ENCODE data around the gene DRICH1. TPM values are rescaled to one million over a fixed set of nuclear protein-coding genes. Genes with fewer than 3 reads are reported as not detected.
"Not testable (repeated sequence)": the region's sequence is repeated elsewhere in the genome, so short reads cannot be mapped to it uniquely, and the experiment has no call there.

DRICH1 gene
- total RNA-seq, 4 donors from 2014 or later = 2.2 TPM; not detected in 3

DNA sequence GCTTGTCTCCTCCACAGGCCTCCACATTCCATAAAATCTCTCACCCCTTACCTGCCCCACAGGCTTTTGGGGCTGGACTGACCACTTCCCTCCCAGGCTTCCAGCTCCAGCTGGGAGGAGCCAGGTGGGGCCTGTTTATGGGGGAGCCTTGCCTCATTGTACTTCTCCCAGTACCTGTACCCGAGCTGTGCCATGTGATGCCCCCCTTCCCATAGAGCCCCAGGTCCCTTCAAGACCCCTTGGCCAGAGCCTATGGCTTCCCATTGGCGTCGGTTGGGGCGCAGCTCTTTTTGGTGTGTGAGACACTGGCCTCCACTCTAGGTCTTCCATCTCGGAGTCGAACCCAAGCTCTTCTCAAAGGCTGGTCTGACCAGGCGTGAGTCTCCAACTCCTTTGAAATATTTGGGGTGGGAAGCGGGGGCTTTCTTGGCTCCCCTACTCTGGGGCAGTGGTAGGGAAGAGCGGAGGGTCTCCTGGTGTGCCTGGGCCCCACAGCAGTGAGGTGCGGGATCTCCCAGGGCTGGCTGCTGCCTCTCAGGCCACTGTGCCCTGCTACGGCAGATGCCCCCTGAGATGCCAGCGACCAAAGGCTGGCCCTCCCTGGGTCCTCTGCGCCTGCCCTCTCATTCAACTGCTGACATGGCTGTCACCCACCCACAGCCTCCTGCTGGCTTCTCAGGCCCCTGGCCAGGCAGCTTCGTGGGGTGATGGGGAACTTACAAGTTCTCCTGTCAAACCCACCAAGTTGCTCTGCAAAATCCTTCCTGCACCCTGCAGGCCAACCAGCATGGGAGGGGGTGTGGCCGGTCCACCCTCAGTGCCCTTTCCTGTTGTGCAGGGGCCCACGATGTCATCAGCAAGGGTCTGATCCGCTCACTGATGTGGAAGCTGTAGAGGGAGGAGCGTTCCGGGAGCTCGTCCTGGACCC is 25.7 kb downstream of the DRICH1 start:
- 83% methylated on average over 3 of the region's 20 CpGs; no CpG with 5 or more reads in 1 of the 2 donors for WGBS, 2 donors (ENCODE audit: low coverage in 1 of 2)

DNA sequence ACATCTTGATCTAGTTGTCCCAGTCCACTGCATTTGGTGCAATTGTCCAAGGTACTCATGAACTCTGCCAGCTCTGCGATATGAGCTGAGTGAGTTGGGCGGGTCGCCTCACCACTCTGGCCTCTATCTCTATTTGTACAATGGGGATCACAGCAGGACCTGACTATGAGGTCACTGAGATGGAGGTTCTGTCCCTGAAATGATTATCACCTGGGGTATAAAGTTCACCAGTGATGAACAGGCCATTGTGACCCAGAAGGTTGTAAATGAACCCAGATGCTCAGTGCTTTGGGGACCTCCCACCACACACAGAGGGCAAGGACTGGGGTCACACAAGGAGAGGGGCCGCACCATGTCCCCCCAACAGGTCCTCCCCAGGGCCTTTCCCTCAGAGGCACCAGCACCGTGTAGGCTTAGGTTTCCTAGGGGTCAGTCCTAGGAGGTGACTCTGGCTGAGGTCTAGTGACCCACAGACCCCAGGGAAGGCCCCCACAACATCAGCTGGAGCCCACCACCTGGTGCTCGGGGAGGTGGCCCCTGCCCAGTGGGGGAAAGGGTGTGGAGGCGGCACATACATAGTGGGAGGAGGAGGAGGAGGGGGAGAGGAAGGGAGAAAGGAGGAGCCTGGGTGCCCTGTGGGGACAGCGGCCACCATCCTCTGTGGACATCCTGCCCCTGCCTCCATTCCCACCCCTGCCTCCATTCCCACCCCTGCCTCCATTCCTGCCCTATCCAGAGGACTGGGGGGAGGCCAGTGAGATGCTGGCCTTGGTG is 27.0 kb downstream of the DRICH1 start:
- no peak overlapping the region for H3K4me3 ChIP-seq
- no peak for ATAC-seq

More for the DNA sequence above, 25.7 kb downstream of the DRICH1 start:
- Histone ChIP-seq H3K27ac (no peak overlapping the region), H3K9me3 (no peaks in the 10 kb centered on the region), H3K36me3 (no peaks in the 10 kb centered on the region), H3K4me3 (no peak overlapping the region), H3K4me1 (no peaks in the 10 kb centered on the region), H3K27me3 (peaks cover 22% of the 10 kb centered on the region)
- ATAC-seq = no peak
- TF ChIP-seq, protein P1, sequence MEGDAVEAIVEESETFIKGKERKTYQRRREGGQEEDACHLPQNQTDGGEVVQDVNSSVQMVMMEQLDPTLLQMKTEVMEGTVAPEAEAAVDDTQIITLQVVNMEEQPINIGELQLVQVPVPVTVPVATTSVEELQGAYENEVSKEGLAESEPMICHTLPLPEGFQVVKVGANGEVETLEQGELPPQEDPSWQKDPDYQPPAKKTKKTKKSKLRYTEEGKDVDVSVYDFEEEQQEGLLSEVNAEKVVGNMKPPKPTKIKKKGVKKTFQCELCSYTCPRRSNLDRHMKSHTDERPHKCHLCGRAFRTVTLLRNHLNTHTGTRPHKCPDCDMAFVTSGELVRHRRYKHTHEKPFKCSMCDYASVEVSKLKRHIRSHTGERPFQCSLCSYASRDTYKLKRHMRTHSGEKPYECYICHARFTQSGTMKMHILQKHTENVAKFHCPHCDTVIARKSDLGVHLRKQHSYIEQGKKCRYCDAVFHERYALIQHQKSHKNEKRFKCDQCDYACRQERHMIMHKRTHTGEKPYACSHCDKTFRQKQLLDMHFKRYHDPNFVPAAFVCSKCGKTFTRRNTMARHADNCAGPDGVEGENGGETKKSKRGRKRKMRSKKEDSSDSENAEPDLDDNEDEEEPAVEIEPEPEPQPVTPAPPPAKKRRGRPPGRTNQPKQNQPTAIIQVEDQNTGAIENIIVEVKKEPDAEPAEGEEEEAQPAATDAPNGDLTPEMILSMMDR (IDR thresholded peaks at IDR 0.05) = no peak
- TF ChIP-seq POLR2AphosphoS5 (IDR thresholded peaks at IDR 0.05) = no peak
- TF ChIP-seq EP300 (IDR thresholded peaks at IDR 0.05) = no peak
- no peak for TF ChIP-seq POLR2A (IDR thresholded peaks at IDR 0.05)

DNA sequence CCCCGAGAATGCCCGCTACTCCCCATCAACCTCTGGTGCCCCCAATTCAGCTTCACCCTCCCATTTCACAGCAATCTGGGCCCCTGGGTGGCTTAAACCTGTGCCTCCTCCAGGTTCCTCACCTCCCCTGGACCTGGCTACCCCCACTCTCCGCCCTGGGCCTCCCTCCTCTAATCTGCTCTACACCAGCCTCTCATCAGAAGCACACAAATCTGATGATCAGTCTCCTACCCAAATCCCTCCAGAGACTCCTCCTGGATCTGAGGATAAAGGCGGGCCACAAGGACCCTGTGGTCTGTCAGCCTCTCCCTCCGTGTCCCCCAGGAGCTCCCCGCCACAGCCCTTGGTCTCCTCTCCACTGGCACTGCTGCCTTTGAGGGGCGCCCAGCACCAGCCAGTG is 28.9 kb downstream of the DRICH1 start:
- Histone ChIP-seq H3K9me3 (no peaks in the 10 kb centered on the region), H3K4me3 (no peak overlapping the region), H3K36me3 (no peaks in the 10 kb centered on the region), H3K27me3 (peaks cover 22% of the 10 kb centered on the region), H3K27ac (no peak overlapping the region), H3K4me1 (no peaks in the 10 kb centered on the region)
- WGBS, 2 donors (ENCODE audit: low coverage in 1 of 2) = 80 to 100% methylated on average over 2 to 6 of the region's 7 CpGs
- ATAC-seq = no peak
- TF ChIP-seq, protein P1 (IDR thresholded peaks at IDR 0.05) = no peak
- TF ChIP-seq EP300 (IDR thresholded peaks at IDR 0.05) (no peak), POLR2AphosphoS5 (IDR thresholded peaks at IDR 0.05) (no peak), POLR2A (IDR thresholded peaks at IDR 0.05) (no peak)

More for the DNA sequence above, 27.0 kb downstream of the DRICH1 start:
- TF ChIP-seq POLR2AphosphoS5 (IDR thresholded peaks at IDR 0.05) (no peak), POLR2A (IDR thresholded peaks at IDR 0.05) (no peak), EP300 (IDR thresholded peaks at IDR 0.05) (no peak)
- TF ChIP-seq, protein P1 (IDR thresholded peaks at IDR 0.05) = no peak
- 85 to 86% methylated on average over 3 of the region's 8 CpGs for whole genome bisulfite sequencing, 2 donors (ENCODE audit: low coverage in 1 of 2)
- H3K9me3 ChIP-seq = no peaks in the 10 kb centered on the region
- no peaks in the 10 kb centered on the region for H3K36me3 ChIP-seq
- peaks cover 22% of the 10 kb centered on the region for H3K27me3 ChIP-seq
- no peak overlapping the region for H3K27ac ChIP-seq
- H3K4me1 ChIP-seq = no peaks in the 10 kb centered on the region

DNA sequence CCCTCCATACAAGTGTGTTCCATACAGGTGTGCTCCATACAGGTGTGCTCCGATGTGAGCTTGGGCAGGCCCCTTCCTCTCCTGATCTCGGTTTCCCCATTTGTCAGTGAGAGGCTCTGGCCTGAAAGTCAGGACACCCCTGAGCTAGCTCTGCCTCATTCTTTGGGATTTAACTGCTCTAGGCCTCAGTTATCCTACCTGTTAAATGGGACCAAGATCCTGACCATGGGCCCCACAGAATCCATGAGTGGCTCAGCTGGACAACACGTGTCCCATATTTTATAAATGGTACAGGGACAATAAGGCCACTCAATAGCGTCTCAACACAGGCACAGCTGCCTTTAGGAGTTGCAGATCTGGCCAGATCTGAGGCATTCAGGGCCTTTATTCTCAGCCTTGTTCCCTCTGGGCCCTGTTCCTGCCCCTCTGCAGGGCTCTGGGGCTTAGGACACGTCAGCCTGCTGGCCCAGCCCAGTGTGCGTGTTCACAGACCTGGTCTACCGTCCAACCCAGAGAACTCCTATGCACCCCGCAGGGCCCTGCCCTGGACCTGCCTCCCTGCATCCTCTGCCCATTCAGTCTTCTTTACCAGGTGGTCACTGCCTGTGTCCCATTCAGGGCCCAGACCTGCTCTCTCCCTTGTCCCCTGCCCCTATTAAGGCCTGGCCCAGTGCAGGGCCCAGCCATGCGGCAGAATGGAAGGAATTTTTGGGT is 33.2 kb downstream of the DRICH1 start:
- TF ChIP-seq, protein P1 (IDR thresholded peaks at IDR 0.05) = no peak
- TF ChIP-seq POLR2A (IDR thresholded peaks at IDR 0.05) = no peak
- TF ChIP-seq EP300 (IDR thresholded peaks at IDR 0.05) = no peak
- no peak for TF ChIP-seq POLR2AphosphoS5 (IDR thresholded peaks at IDR 0.05)
- WGBS, 2 donors (ENCODE audit: low coverage in 1 of 2) = 80 to 88% methylated on average over 1 to 5 of the region's 9 CpGs
- no peaks in the 10 kb centered on the region for H3K4me1 ChIP-seq
- ATAC-seq = no peak
- H3K4me3 ChIP-seq = no peak overlapping the region
- H3K9me3 ChIP-seq = no peaks in the 10 kb centered on the region
- H3K27me3 ChIP-seq = no peaks in the 10 kb centered on the region
- H3K36me3 ChIP-seq = no peaks in the 10 kb centered on the region
- H3K27ac ChIP-seq = no peak overlapping the region

DNA sequence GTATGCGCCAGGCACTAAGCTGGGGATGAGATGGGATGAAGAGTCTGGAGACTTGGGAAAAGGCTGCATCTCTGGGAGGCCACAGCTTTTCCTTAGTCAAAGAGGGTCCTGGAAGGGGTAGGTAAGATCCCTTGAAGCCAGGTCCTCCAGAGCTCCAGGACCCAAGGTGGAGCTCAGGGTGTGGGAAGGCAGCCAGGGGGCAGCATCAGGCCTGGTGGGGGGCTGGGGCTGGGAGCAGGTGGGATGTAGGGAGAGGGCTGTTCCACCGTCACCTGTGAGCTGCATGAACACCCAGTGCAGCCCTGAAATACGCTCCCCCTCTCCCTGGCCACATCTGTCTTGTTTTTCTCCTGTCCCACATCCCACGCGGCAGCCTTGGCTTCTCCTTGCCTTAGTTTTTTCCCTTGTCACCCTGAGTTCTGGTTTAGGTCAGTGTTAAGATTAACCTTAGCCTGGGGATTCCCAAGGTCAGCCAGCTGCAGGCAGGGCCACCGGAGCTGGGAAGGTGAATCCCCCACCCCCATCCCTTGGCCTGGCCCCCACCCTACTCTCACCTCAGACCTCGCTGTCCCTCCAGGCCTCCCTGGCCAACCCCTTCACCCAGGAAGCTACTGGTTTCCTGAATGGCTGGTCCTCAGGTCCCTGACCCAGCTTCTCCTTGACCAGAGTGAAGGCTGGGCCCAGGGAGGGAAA is 34.4 kb downstream of the DRICH1 start:
- not testable (repeated sequence) for H3K27ac ChIP-seq, ATAC-seq, H3K27me3 ChIP-seq, H3K4me3 ChIP-seq, H3K9me3 ChIP-seq, H3K4me1 ChIP-seq, H3K36me3 ChIP-seq
- no CpG with 5 or more reads among the region's 7 CpGs for WGBS, 2 donors (ENCODE audit: low coverage in 1 of 2)

DNA sequence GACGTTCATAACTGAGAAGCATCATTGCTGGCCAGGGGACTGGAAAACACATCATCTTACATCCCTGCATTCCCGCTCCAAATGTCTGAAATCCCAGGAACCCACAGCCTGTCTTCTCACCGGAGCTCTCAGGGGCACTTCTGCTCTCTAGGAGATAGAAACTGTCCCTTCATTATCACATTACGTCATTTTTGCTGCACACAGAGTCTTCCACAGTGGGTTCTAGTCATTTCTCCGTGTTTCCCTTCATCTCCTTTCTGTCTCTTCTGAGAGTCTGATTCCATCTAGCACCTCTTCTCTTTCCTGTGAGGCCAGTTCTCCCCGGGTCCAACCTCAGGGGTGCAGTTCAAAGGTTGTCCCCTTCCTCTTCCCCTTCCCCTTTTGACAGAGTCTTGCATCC is 36.2 kb downstream of the DRICH1 start:
- ATAC-seq, H3K36me3 ChIP-seq, H3K4me1 ChIP-seq, H3K27ac ChIP-seq, H3K9me3 ChIP-seq, H3K4me3 ChIP-seq, H3K27me3 ChIP-seq: not testable (repeated sequence)
- WGBS, 2 donors (ENCODE audit: low coverage in 1 of 2) = 50 to 61% methylated on average over 5 to 6 of the region's 6 CpGs

All from gastroesophageal sphincter (tissue), 4 donors.